ENCODE measurements around the gene PHF21B. TPM values are rescaled to one million over a fixed set of nuclear protein-coding genes. Genes with fewer than 3 reads are reported as not detected.

PHF21B gene
- total and polyA plus RNA-seq, 2 donors (not counting 3 experiments of a cell fraction or from before 2014, with no cell fraction given) = not detected

DNA sequence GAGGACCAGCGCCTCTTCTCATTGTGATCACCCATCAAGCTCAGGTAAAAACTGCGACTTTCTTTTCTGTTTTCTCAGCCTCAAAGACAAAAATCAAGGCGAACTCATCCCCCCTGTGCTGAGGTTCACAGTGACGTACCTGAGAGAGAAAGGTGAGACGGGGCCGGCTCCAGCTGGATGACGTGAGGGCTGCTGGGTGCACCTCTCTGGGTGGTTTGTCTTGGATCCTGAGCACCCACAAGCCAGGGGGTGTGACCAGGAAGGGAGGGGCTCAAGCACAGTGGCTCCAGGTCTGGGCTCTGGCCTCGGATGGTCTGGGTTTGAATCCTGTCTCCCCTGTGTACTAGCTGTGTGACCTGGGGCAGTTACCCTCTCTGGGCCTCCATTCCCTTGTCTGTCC, 164.6 kb downstream of the PHF21B start:
- Histone ChIP-seq H3K79me2 (ENCODE audit: control insufficient read depth, insufficient read depth, low read length) (no peaks in the 10 kb centered on the region), H3K4me3 (replicated peaks in 1 of 3; ENCODE audit: insufficient read depth in 1 of 3, low read depth in 1 of 3, low read length in 3 of 3) (no peak overlapping the region), H3K4me1 (ENCODE audit: control insufficient read depth, extremely low read depth, insufficient read depth, low read length) (no peaks in the 10 kb centered on the region), H3K9me3 (replicated peaks; ENCODE audit: control insufficient read depth, insufficient read depth, low read length) (no peaks in the 10 kb centered on the region), H3K36me3 (ENCODE audit: control insufficient read depth in 2 of 2, extremely low read depth in 1 of 2, insufficient read depth in 2 of 2, low read length in 2 of 2) (no peaks in the 10 kb centered on the region), H3K4me2 (ENCODE audit: insufficient read depth, low read length) (no peak overlapping the region), H3K9me1 (replicated peaks; ENCODE audit: control insufficient read depth, extremely low read depth, insufficient read depth, low read length) (no peaks in the 10 kb centered on the region), H3K27me3 (ENCODE audit: control insufficient read depth in 2 of 2, insufficient read depth in 2 of 2, low read length in 2 of 2) (no peaks in the 10 kb centered on the region), H2AFZ (ENCODE audit: low read depth, low read length) (no peak overlapping the region), H3K27ac (ENCODE audit: insufficient read depth, low read depth, low read length) (no peak overlapping the region), H3K9ac (replicated peaks; ENCODE audit: extremely low read depth, insufficient read depth, low read length) (no peak overlapping the region), H4K20me1 (replicated peaks; ENCODE audit: control insufficient read depth, extremely low read depth, insufficient read depth, low read length) (no peaks in the 10 kb centered on the region)
- no peak for DNase-seq (ENCODE audit: low read depth, low spot score)
- TF ChIP-seq POLR2AphosphoS5 (IDR thresholded peaks at IDR 0.05; ENCODE audit: insufficient read depth, low read depth, low read length) (no peak), MYC (IDR thresholded peaks at IDR 0.05; ENCODE audit: low read depth, low read length) (no peak), MAX (IDR thresholded peaks at IDR 0.05; ENCODE audit: insufficient read depth, insufficient read length) (no peak), JUN (IDR thresholded peaks at IDR 0.05; ENCODE audit: borderline replicate concordance, insufficient read depth, insufficient read length, low read depth) (no peak), POLR2A (IDR thresholded peaks at IDR 0.05; ENCODE audit: low read depth, low read length) (no peak), FOS (IDR thresholded peaks at IDR 0.05; ENCODE audit: borderline replicate concordance, insufficient read depth, low read length) (no peak)
- TF ChIP-seq, protein P1, sequence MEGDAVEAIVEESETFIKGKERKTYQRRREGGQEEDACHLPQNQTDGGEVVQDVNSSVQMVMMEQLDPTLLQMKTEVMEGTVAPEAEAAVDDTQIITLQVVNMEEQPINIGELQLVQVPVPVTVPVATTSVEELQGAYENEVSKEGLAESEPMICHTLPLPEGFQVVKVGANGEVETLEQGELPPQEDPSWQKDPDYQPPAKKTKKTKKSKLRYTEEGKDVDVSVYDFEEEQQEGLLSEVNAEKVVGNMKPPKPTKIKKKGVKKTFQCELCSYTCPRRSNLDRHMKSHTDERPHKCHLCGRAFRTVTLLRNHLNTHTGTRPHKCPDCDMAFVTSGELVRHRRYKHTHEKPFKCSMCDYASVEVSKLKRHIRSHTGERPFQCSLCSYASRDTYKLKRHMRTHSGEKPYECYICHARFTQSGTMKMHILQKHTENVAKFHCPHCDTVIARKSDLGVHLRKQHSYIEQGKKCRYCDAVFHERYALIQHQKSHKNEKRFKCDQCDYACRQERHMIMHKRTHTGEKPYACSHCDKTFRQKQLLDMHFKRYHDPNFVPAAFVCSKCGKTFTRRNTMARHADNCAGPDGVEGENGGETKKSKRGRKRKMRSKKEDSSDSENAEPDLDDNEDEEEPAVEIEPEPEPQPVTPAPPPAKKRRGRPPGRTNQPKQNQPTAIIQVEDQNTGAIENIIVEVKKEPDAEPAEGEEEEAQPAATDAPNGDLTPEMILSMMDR (IDR thresholded peaks at IDR 0.05; ENCODE audit: extremely low read depth in 1 of 2, insufficient read depth in 1 of 2, low read depth in 1 of 2, low read length in 2 of 2) = no peak
- intact Hi-C loops (cut with micrococcal nuclease) (no loop called here), dilution Hi-C loops (cut with MboI; ENCODE audit: extremely low pct_ligation_motif_present, low sequenced_read_pairs) (no loop called here)
- FAIRE-seq = no peak
- ChIA-PET CTCF (no interaction called here), POLR2A (no interaction called here)
- no TSS peak for BruUV-seq (replicated peaks)
